NCI-H2196 treated with DMSO at 0.1 percent for 48 hours (cell line): ENCODE measurements around the gene GET3.
"Not testable (repeated sequence)": the region's sequence is repeated elsewhere in the genome, so short reads cannot be mapped to it uniquely, and the experiment has no call there.

Source experiments
- DNase-seq: peaks from one replicate; lab custom pipeline; 2025; ENCODE audit not compliant: unreplicated experiment; lab: John Stamatoyannopoulos, UW

GET3 gene

GRCh38 chr19:12736995-12737834 is at the start of gene GET3:
TSS of gene GET3 (plus strand) at chr19:12737497. CDS start at chr19:12737506, 9 bp downstream.
- peak; percentile 99 for DNase-seq

- no peak for DNase-seq
Observed at GRCh38 chr19:12689012-12689411, 48.3 kb upstream of the GET3 start.

GRCh38 chr19:12689581-12690216 is 47.6 kb upstream of the GET3 start:
- no peak for DNase-seq

- no peak for DNase-seq
Observed at GRCh38 chr19:12692960-12693359, 44.3 kb upstream of the GET3 start.

GRCh38 chr19:12694641-12695040 is 42.7 kb upstream of the GET3 start:
- no peak for DNase-seq

- no peak for DNase-seq
Observed at GRCh38 chr19:12695096-12695495, 42.2 kb upstream of the GET3 start.

GRCh38 chr19:12695514-12695913 is 41.8 kb upstream of the GET3 start:
- no peak for DNase-seq

GRCh38 chr19:12695997-12696365 is 41.3 kb upstream of the GET3 start:
- no peak for DNase-seq

GRCh38 chr19:12696366-12697335 is 40.6 kb upstream of the GET3 start, which contains the start of gene FBXW9:
TSS of gene FBXW9 (minus strand) at chr19:12696631. CDS start at chr19:12696581, 50 bp downstream.
- DNase-seq = peak; percentile 68

- not testable (repeated sequence) for DNase-seq
Observed at GRCh38 chr19:12697425-12697824, 39.9 kb upstream of the GET3 start.

- no peak for DNase-seq
Observed at GRCh38 chr19:12698138-12698537, 39.2 kb upstream of the GET3 start.

GRCh38 chr19:12701596-12702282 is 35.6 kb upstream of the GET3 start:
- no peak for DNase-seq

GRCh38 chr19:12703046-12703445 is 34.3 kb upstream of the GET3 start:
- peak; percentile 24 for DNase-seq

- DNase-seq = no peak
Observed at GRCh38 chr19:12705169-12705568, 32.1 kb upstream of the GET3 start.

- no peak for DNase-seq
Observed at GRCh38 chr19:12705654-12706331, 31.5 kb upstream of the GET3 start.

GRCh38 chr19:12706332-12706718 is 31.0 kb upstream of the GET3 start:
- DNase-seq = no peak

- DNase-seq = no peak
Observed at GRCh38 chr19:12708641-12709040, 28.7 kb upstream of the GET3 start.

- DNase-seq = no peak
Observed at GRCh38 chr19:12711187-12711586, 26.1 kb upstream of the GET3 start.

GRCh38 chr19:12712077-12712476 is 25.2 kb upstream of the GET3 start:
- DNase-seq = not testable (repeated sequence)

GRCh38 chr19:12713304-12713703 is 24.0 kb upstream of the GET3 start:
- DNase-seq = not testable (repeated sequence)
